Ecto neural progenitor cell (in vitro differentiated cells): Measurements from ENCODE around the gene WNT3A.
A peak's percentile ranks its signal among the peaks of the same experiment; 100 is the strongest.
"Not testable (repeated sequence)": the region's sequence is repeated elsewhere in the genome, so short reads cannot be mapped to it uniquely, and the experiment has no call there.

Experiments used
- DNase-seq: peaks from one replicate; pipeline ENCODE4 v3.0.0-alpha.2; 2018; ENCODE audit warnings: low spot score

The WNT3A gene, protein sequence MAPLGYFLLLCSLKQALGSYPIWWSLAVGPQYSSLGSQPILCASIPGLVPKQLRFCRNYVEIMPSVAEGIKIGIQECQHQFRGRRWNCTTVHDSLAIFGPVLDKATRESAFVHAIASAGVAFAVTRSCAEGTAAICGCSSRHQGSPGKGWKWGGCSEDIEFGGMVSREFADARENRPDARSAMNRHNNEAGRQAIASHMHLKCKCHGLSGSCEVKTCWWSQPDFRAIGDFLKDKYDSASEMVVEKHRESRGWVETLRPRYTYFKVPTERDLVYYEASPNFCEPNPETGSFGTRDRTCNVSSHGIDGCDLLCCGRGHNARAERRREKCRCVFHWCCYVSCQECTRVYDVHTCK

DNA sequence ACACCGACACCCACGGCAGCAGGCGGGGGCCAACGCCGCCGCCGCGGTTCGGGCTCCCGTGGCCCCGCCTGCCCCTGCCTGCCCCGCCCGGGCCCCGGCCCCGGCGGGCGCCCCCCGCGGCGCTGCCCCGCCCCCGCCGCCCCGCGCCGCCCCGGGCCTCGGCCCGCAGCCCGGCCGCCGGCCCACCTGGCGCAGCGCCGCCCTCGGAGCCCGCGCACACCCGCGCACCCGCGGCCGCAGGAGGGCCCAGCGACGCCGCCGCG, at the start of gene WNT3A:
Gene WNT3A (plus strand): TSS at position 213 of the 263 bp plus-strand sequence. CDS start 131 bp downstream, outside the sequence.
- no peak for DNase-seq

DNA sequence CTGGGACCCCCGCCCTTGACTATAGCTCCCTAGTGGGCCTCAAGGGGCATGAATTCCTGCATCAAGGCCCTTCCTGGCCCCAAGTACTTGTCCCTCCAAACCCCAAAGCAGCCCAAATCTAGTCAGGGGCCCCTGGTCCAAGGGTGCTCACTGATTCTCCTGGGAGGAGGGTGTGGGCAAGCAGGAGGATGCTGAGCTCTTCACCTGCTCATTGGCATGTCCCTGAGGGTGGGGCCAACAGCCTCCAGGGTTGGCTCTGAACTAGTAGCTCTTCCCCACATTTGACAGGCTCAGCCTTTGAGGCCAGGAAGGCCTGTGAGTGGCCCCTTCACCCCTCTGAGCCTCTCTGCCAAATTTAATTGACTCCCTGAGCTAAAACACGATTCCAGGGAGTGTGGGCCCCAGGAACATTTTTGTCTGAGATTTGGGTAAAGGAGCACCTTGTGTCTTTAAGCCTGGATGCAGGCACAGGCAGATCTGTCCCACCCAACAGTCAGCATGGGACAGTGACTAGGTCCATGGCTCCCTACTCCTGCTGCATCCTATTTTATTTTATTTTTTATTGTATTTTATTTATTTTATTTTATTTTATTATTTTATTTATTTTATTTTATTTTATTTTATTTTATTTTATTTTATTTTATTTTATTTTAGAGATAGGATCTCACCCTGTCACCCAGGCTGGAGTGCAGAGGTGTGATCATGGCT, 48.0 kb upstream of the WNT3A start:
- DNase-seq: peak; percentile 22

DNA sequence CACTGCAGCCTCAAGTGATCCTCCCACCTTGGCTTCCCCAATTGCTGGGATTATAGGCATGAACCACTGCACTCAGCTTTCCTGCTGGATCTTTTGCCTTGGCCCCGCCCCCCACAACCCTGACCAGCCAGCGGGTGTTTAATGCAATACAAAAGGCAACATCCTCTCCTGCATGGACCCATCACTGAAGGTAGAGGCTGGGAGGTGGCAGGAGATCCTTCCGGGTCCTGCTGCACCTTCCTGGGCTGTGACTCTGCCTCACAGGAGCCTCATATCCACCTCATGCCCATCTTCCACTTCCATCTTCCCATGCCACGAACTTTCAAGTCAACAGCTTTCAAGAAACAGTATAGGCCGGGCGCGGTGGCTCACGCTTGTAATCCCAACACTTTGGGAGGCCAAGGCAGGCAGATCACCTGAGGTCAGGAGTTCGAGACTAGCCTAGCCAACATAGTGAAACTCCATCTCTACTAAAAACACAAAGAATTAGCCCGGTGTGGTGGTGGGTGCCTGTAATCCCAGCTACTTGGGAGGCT, 47.4 kb upstream of the WNT3A start:
- DNase-seq: peak; percentile 24

DNA sequence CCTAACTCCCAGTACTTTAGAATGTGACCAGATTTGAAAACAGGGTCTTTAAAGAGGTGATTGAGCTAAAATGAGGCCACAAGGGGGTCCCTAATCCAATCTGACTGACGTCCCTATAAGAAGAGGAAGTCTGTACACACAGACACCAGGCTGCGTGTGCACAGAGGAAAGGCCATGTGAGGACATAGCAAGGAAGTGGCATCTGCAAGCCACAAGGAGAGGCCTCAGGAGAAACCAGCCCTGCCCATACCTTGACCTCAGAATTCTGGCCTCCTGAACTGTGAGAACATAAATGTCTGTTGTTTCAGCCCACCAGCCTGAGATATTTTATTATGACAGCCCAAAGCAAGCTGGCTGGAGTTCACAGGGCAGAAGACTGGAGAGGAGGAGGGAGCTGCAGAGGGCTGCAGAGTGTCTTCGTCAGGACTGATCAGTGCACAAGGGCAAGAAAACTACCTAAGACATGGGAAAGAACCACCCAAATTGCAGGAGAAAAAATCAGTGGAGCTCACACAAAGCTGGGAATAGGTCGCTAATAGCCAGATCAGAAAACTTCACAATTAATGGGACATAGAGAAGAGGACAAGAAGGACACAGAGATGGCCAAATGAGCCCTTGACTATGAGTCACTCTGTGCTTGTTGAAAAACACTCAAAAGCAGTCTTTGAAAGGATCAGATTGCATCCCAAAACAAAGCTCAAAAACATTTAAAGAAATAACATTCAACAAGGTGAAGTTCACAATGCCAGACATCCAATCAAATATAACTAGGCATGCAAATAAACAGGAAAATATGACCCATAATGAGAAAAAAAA, 44.9 kb upstream of the WNT3A start:
- peak; percentile 27 for DNase-seq

DNA sequence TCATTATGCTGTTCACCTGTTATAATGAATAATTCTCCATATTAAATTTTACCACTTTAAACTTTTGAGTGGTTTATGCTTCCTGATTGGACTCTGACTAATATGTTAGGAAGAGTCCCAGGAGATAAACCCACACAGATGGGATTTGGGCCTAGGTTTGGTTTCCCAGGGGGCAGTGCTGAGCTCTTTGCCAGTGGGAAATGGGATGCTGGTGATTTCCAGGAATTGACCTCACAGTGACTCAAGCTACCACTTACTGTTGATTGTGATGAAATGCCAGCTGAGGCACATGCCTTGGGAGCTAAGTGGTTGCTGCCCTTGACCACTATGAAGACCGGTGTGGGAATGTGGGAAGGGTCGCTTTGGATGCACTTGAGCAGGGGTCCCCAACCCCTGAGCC, 40.1 kb upstream of the WNT3A start:
- not testable (repeated sequence) for DNase-seq

DNA sequence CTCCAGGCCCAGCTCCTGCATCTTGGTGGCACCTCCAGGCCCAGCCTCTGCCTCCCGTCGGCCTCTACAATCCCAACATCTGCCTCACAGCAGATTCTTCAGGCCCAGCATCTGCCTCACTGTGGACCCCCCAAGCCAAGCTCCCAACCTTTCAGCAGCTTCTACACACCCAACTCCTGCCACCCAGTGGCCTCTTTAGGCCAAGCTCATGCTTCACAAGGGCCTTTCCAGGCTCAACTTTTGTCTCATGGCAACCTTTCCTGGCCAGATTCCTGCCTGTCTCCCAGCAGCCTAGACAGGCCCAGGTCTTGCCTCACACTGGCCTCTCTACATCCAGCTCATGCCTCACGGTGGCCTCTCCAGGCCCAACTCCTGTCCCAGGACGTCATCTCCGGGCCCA, 39.0 kb upstream of the WNT3A start:
- not testable (repeated sequence) for DNase-seq

DNA sequence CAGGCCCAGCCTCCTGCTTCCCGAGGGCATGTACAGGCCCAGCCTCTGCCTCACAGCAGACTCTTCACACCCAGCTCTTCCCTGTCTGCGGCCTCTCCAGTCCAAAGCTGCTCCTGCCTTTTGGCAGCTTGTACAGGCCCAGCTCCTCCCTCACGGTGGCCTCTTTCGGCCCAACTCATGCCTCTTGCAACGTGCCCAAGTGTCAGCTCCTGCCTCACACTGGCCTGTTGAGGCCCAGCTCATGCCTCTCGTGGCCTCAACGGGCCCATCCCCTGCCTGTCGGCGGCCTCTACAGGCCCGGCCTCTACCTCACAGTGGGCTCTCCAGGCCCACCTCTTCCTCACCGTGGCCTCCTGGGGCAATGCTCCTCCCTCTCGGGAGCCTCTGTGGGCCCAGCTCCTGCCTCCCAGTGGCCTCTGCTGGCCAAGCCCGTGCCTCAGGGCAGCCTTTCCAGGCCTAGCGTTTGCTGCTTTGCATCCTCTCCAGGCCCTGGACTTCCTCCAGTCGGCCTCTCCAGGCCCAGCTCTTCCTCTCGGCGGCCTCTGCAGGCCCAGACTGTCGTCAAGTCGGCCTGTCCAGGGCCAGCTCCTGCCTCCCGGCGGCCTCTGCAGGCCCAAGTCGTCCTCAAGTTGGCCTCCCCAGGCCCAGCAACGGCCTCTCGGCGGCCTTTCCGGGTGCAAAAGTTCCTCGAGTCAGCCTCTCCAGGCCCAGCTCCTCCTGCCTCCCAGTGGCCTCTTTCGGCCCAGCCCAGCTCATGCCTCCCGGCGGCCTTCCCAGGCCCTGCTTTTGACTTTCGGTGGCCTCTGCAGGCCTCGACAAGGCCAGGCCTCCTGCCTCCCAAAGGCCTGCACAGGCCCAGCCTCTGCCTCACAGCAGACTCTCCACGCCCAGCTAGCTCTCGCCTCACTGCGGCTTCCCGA, 36.5 kb upstream of the WNT3A start:
- not testable (repeated sequence) for DNase-seq

DNA sequence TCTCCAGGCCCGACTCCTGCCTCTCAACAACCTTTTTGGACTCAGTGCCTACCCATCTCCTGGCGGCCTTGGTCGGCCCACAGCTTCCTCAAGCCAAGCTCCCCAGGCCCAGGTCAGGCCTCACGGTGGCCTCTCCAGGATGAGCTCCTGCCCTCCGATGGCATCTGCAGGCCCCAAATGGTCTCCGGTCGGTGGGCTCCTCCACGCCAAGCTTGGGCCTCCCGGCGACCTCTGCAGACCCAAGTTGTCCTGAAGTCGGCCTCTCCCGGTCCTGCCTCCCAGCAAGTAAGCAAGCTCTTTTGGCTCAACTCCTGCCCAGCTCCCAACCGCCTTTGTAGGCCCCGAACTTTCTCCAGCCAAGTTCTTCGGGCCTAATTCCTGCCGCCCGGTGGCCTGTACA, 35.6 kb upstream of the WNT3A start:
- not testable (repeated sequence) for DNase-seq

DNA sequence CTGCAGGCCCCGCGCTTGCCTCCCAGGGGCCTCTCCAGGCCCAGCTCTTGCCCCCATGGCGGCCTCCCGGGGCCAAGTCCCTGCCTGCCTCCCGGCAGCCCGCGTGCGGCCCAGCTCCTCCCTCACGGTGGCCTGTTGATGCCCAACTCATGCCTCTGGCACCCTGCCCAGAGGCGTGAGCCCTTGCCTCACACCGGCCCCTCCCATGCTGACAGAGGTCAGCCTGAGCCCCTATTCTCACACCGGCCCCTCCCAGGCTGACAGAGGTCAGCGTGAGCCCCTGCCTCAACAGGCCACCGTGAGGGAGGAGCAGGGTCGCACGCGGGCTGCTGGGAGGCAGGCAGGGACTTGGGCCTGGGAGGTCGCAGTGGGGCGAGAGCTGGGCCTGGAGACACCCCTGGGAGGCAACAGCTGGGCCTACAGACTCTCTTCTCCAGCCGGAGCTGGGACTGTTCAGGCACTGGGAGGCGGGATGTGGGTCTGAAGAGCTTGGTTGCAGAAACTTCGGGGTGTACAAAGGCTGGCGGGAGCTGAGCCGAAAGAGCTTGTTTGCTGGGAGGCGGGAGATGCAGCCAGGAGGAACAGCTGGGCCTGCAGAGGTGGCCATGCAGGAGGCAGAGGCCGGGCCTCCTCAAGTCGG, 35.0 kb upstream of the WNT3A start:
- DNase-seq: not testable (repeated sequence)

DNA sequence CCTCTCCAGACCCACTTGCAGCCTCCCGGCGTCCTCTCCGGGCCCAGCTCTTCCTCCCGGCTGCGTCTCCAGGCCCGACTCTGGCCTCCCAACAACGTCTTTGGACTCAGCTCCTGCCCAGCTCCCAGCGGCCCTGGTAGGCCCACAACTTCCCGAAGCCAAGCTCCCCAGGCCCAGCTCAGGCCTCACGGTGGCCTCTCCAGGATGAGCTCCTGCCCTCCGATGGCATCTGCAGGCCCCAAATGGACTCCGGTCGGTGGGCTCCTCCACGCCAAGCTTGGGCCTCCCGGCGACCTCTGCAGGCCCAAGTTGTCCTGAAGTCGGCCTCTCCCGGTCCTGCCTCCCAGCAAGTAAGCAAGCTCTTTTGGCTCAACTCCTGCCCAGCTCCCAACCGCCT, 34.5 kb upstream of the WNT3A start:
- not testable (repeated sequence) for DNase-seq

DNA sequence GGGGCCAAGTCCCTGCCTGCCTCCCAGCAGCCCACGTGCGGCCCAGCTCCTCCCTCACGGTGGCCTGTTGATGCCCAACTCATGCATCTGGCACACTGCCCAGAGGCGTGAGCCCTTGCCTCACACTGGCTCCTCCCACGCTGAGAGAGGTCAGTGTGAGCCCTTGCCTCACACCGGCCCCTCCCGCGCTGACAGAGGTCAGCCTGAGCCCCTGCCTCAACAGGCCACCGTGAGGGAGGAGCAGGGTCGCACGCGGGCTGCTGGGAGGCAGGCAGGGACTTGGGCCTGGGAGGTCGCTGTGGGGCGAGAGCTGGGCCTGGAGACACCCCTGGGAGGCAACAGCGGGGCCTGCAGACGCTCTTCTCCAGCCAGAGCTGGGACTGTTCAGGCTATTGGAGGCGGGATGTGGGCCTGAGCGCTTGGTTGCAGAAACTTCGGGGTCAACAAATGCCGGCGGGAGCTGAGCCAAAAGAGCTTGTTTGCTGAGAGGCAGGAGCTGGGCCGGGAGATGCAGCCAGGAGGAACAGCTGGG, 33.9 kb upstream of the WNT3A start:
- not testable (repeated sequence) for DNase-seq

DNA sequence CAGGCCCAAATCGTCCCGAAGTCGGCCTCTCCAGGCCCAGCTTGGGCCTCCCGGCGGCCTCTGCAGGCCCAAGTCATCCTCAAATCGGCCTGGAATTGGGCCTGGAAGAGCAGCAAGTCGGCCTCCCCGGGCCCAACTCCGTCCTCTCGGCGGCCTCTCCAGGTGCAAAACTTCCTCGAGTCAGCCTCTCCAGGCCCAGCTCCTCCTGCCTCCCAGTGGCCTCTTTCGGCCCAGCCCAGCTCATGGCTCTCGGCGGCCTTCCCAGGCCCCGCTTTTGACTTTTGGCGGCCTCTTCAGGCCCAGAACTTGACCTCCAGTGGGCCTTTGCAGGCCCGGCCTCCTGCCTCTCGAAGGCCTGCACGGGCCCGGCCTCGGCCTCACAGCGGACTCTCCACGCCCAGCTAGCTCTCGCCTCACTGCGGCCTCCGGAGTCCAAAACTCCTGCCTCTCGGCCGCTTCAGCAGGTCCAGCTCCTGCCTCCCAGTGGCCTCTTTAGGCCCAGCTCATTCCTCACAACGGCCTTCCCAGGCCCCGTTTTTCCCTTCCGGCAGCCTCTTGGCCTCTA, 33.0 kb upstream of the WNT3A start:
- DNase-seq: not testable (repeated sequence)

DNA sequence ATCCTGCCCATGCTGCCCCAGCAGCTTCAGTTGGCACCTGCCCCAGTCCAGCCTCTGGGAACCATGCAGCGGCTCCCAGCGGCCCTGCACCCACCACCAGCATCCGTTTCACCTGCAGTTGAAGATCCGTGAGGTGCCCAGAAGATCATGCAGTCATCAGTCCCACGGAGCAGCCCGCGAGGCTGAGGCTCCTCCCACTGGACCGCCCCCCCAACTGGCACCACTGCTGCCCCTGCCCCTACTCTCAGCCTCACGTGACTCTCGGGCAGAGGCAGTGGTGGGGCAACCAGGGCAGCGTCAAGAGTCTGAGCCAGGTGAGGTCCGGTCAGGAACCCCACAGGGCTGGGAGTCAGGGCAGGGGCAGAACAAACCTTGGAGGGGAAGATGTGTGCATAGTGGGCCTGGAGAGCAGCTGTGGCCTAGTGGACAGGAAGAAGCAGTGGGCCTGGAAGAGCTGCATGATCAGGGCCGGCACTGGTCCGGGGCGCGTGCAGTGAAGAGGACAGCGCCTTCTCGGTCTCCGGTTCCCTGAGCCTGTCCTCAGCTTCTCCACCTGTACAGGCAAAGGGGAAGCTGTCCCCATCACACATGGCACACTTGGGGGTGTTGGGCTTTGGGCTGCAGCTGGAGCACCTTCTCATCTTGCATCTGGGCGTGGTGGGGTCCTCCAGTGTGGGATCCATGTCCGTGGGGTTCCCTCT, 31.1 kb upstream of the WNT3A start:
- not testable (repeated sequence) for DNase-seq

DNA sequence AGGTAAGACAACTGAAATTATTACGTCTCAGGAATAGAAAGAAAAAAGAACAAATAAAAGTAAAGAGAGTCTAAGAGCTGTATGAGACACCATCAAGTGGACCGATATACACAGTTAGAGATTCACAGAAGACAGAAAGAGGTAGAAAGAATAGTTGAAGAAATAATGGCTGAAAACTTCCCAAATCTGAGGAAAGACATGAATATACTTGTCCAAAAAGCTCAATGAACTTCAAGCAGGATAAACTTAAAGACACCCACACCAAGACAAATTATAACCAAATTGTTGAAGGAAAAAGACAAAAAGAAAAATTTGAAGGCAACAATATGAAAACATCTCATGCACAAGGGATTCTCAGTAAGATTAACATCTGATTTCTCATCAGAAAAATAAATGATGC, 19.6 kb upstream of the WNT3A start:
- no peak for DNase-seq

DNA sequence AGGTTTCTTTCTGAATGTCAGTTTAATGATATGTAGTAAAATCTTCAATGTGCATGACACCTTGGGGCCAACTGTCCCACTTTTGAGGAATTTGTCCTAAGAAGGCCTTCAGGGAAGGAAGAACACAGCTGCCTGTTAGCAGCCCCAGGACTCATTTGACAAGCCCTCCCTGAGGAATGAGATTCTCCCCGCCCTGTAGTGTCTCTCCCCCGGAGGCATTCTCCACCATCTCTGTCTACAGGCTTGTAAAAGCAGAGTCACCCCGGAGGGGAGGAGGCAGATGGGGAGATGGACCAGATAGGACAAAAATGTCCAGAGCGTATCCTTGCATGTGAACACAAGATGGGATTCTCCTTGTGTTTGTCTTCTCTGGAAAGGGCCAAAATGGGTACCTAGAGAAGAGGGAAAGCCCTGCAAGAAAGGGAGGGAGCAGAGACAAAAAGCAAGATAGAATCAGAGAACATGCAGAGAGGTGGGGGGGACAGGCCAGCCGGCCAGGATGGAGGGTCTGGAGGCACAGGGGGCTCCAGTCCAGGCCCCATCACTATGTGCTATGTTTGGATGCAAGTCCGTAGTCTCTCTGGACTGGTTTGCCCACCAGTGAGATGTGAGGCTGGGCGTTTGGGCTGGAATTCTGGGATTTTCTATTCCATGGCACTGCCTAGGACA, 12.0 kb upstream of the WNT3A start:
- DNase-seq: peak; percentile 24

DNA sequence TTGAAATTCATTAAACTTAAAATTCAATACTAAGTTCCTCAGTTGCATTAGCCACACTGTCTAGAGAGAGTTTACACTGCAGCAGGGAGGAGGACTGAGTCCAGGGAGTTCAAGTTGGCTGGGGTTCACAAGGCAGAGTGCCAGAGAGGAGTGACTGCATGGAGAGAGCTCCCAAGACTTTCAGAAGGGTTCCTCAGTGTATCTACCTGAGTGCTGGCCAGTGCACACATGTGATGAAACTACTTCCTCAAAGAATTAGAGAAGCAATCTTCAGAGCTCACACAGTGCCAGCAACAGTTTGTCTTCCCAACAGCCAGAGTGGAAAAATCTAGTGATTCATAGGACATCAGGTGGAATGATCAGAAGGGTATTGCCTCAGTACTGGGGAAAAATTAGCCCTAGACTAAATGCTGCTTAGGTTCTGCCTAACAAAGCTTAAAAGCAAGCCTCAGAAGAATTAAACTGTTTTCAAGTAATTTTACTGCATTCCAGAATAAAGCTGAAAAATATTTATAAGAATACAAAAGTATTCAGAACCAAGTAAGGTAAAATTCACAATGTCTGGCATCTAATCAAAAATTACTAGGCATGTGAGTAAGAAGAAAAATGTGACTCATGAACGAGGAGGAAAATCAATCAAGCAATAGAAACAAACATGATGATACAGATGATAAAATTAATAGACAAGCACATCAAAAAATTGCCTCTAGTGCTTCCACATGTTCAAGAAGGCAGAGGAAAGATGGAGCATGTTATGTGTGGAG, 10.4 kb upstream of the WNT3A start:
- DNase-seq: no peak

DNA sequence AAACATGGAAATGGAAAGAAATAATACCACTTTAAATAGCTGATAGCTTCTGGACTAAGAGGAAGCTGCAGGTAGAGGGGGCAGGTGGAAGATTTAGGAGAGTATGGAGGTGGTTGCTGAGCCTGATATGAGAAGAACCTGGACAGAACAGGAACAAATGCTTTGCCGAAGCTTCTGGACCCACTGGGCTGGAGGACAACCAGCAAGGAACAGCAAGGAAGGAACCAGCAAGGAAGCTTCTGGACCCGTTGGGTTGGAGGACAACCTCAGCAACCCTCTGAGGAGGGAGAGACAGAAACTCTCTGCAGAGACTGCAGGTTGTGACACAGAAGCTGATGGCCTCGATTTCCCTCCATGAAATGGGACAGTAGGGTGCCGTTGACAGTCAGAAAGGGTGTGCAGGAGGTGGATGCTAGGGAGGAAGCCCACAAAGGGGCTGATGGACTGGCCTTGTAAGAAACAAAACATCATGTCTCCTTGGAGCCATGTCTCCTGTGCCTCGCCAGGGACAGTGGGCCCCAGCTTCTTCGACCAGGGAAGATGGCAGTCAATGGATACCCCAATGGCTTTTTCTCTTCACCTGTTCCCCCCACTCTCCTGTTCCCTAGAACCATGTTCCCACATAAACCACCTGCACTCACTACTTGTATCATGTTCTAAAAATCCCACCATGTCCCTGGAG, 8.3 kb upstream of the WNT3A start:
- DNase-seq: no peak
